GM18907 (cell line): ENCODE measurements around the gene OXER1.

Source experiments
- ATAC-seq: cut with Tn5 transposase; IDR thresholded peaks from one replicate; pipeline ENCODE4 v1.9.1; 2021; ENCODE audit warnings: mild to moderate bottlenecking, moderate library complexity; ENCODE audit not compliant: unreplicated experiment

Gene OXER1, protein sequence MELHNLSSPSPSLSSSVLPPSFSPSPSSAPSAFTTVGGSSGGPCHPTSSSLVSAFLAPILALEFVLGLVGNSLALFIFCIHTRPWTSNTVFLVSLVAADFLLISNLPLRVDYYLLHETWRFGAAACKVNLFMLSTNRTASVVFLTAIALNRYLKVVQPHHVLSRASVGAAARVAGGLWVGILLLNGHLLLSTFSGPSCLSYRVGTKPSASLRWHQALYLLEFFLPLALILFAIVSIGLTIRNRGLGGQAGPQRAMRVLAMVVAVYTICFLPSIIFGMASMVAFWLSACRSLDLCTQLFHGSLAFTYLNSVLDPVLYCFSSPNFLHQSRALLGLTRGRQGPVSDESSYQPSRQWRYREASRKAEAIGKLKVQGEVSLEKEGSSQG

DNA sequence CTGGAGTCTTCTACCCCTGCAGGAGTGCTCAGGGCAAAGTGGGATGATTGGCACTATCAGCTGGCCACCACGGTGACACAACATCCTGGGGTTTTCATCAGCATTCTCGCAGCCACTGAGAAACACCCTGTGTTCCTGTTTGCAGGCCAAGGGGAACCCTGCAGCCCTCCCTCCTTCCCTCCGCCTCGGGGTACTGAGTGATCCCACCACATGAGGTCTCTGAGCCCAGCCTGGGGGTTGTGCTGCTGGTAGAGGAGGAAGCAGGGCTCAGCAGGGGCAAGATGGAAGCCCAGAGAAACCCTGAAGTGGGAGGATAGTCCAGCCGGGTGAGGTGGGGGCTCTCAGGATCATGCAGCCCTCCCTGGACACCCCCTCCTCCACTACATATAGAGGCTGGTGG lies at the start of gene OXER1:
Gene OXER1 (minus strand): TSS at position 40 of the 400 bp plus-strand sequence. CDS start 73 bp downstream, outside the sequence.
- ATAC-seq: no peak

GRCh38 chr2:42812899-42813479 lies 49.1 kb upstream of the OXER1 start:
- ATAC-seq: no peak

- peak; percentile 18 for ATAC-seq
Observed at GRCh38 chr2:42810971-42811811, 47.3 kb upstream of the OXER1 start.

DNA sequence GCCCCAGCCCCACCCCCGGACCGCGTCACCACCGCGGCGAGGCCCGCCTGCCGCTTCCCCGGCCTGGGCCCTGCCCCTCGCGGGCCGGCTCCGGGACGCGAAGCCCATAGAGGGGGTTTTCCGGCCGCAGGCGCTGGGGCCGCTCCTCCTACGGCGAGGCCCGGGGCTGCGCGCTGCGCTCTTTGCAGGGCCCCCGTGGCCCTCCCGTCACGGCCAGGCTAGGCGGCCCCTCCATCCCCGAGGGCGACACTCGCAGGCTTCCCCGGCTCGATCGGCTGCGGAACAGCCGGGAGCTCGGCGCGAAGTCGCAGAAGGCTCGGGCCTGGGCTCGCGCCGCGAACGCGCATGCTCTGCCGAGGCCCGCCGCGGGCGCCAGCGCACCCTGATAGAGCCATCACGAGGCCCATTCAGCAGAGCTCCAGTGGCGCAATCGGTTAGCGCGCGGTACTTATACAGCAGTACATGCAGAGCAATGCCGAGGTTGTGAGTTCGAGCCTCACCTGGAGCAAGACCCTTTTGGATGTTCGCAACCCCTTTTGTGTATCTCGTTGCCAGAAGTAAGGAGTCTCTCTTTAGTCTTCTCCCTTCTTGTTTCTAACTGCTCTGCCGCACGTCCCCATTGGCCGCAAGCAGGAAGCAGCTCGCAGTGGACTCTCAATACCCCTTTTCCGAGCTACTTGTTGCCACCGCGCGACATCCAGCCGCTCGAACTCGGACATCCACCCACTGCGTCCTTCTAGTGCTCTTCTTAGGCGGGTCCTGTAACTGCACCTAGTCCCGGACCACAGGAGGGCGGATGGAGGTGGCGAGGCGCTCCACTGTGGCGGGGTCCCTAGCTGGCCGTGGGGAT lies 46.4 kb upstream of the OXER1 start:
- peak; percentile 79 for ATAC-seq

- peak; percentile 61 for ATAC-seq
Observed at GRCh38 chr2:42809819-42810120, 45.8 kb upstream of the OXER1 start.

- no peak for ATAC-seq
Observed at GRCh38 chr2:42809131-42809818, 45.3 kb upstream of the OXER1 start.

DNA sequence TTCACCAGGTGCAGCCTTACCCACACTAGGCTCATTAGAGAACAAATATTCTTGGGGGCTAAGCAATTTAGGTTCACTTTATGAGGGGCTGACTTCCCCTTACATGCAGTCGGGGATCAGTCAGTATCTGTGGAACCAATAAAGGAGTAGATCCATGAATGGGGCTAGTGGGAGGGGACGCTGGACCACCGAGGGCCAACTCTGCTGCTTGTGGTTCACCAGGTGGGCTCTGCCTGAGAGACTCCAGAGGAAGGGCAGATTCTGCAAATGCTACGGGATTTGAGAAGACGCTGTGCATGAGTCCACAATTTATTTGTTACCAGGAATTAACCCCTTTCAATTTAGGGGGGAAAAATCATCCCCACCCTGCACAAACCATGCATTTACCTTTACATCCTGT lies 44.4 kb upstream of the OXER1 start:
- ATAC-seq: no peak

- no peak for ATAC-seq
Observed at GRCh38 chr2:42806786-42807185, 42.9 kb upstream of the OXER1 start.

DNA sequence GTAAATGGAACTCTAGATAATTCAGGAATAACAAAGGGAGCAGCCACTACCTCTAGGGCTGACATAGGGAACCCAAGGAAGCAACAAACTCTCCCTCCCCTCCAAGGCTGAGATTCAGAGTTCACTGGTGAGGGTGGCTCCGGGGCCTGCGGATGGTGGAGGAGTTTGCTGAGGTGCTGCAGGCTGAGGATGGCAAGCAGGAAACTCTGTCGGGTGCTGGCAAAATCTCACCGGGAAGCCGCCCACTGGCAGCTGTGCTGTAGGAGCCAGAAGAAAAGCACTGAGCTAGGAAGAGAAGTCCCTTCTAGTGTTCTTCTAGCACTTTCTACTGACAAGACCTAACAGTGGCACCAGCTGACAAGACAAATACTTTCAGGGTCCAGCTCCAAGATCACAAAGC lies 41.0 kb upstream of the OXER1 start:
- no peak for ATAC-seq

DNA sequence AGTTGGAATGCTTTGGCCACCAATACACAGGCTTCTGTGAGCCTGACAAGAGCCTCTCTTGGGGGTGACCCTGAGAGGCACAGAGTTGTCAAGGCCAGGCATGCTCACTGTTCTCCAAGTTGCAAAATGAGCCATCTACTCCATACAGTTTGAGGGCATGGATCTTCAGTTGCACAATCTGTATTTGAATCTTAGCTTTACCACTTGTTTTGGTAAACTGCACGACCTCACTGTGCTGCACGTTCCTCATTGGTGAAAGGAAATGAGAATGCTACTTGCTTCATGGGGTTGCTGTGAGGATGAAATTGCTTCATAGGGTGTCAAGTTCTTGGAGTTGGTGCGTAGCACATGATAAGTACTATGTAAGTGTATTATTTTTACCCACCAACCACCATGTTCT lies 40.4 kb upstream of the OXER1 start:
- ATAC-seq: no peak

- ATAC-seq: no peak
Observed at GRCh38 chr2:42802150-42802549, 38.2 kb upstream of the OXER1 start.

- no peak for ATAC-seq
Observed at GRCh38 chr2:42801381-42801780, 37.4 kb upstream of the OXER1 start.

GRCh38 chr2:42800981-42801380 lies 37.0 kb upstream of the OXER1 start:
- no peak for ATAC-seq

- no peak for ATAC-seq
Observed at GRCh38 chr2:42800461-42800962, 36.6 kb upstream of the OXER1 start.

DNA sequence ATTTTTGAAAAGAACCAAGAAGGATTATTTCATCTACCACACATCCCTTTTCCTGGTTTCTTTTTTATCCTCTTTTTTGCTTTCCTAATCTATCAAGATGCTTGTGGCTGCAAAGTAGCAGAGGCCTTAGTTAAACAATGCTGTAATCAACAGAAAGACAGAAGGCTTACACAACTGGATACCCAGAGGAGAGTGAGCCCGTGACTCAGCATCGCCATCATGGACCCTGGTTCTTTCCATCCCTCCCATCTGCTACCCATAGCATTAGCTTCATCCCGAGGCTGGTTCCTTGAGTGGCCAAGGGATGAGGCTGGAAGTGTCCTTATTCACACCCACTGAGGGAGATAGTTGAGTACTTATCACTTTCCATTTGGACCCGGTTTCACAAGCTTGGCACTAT lies 35.9 kb upstream of the OXER1 start:
- ATAC-seq: no peak

- ATAC-seq: no peak
Observed at GRCh38 chr2:42797281-42797680, 33.3 kb upstream of the OXER1 start.

DNA sequence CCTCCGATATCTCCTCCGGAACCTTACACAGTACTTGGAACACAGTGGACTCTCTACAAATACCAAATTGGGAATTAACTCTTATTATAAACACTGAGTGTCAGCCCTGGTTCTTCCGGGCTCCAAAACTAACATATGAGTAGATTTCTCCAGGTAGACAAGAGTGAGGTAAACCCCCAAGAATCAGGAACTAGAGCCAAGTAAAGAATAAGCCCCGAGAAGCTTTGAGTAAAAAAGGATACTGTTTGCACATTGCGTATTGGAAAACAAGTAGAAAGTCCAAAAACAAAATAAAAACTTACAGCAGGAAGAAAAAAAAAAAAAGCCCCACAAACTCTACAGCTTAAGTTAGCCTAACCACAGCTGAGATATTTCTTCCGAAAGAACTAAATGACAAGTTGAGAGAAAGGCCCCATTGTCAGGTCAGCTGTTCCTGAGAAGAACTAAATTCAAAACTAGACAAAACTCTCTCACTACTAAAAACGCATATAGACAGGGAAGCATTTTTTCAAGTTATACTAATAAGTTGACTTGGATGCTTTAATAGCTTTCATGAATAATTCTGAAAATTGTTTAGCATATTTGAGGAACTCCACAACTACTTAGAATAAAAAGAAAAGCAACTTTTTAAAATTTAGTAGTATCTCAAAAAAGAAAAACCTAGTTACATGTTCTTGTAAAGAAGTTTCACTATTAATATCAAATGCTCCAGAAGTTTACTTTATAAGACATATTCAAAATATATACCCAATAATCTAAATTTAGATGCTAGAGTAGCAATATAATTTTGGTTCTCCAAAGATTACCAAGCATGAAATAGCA lies 32.7 kb upstream of the OXER1 start:
- peak; percentile 47 for ATAC-seq

DNA sequence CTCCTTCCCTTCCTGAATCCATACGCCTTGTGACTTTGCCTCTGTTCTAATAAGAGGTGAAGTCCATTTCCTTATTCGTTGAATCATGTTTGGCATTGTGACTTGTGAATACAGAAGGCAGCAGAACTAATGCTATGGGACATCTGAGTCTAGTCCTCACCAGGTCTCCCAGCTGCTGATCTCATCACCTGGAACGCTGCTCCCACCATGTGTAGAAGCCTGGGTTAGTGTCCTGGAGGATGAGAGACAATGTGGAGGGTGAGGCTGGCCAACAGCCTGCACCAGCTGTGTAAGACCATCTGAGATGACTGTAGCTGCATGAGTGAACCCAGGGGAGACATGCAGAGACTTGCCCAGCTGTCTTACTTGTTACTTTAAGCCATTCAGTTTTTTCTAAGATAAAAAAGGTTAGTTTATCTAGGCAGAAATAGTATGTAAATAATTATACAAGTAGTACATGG lies 31.9 kb upstream of the OXER1 start:
- peak; percentile 51 for ATAC-seq

- no peak for ATAC-seq
Observed at GRCh38 chr2:42795275-42795674, 31.3 kb upstream of the OXER1 start.
